Ishikawa (cell line): ENCODE data around the gene MEIS3.

Experiments used
- CEBPB ChIP-seq: IDR thresholded peaks from 2 replicates; pipeline ENCODE4 v1.6.1; 2012
- CREB1 ChIP-seq: IDR thresholded peaks from 2 replicates; pipeline ENCODE4 v1.6.1; 2012; ENCODE audit warnings: low read depth
- EGR1 ChIP-seq: IDR thresholded peaks from 2 replicates; pipeline ENCODE4 v1.6.1; 2012
- EP300 ChIP-seq: IDR thresholded peaks from 2 replicates; pipeline ENCODE4 v1.6.1; 2012; ENCODE audit warnings: borderline replicate concordance
- FOXM1 ChIP-seq: IDR thresholded peaks from 2 replicates; pipeline ENCODE4 v1.6.1; 2012; ENCODE audit warnings: low read depth, borderline replicate concordance
- MAX ChIP-seq: IDR thresholded peaks from 2 replicates; pipeline ENCODE4 v1.6.1; 2012
- NFIC ChIP-seq: IDR thresholded peaks from 2 replicates; pipeline ENCODE4 v1.6.1; 2012
- RAD21 ChIP-seq: IDR thresholded peaks from 2 replicates; pipeline ENCODE4 v1.6.1; 2012; ENCODE audit warnings: low read depth
- REST ChIP-seq: IDR thresholded peaks from 2 replicates; pipeline ENCODE4 v1.6.1; 2012; ENCODE audit warnings: low read depth, mild to moderate bottlenecking
- TAF1 ChIP-seq: IDR thresholded peaks from 2 replicates; pipeline ENCODE4 v1.6.1; 2012; ENCODE audit warnings: low read depth, mild to moderate bottlenecking
- TCF12 ChIP-seq: IDR thresholded peaks from 2 replicates; pipeline ENCODE4 v1.6.1; 2012; ENCODE audit warnings: low read depth
- TEAD4 ChIP-seq: IDR thresholded peaks from 2 replicates; pipeline ENCODE4 v1.6.1; 2012
- USF1 ChIP-seq: IDR thresholded peaks from 2 replicates; pipeline ENCODE4 v1.6.1; 2012
- YY1 ChIP-seq: IDR thresholded peaks from 2 replicates; pipeline ENCODE4 v1.6.1; 2012; ENCODE audit warnings: low read depth
- ZBTB7A ChIP-seq: IDR thresholded peaks from 2 replicates; pipeline ENCODE4 v1.6.1; 2012; ENCODE audit warnings: low read depth

The MEIS3 gene

GRCh38 chr19:47377801-47378200, 41.5 kb downstream of the MEIS3 start:
- TF ChIP-seq USF1 (no peak), TEAD4 (no peak), TAF1 (no peak), EP300 (no peak), EGR1 (no peak), YY1 (no peak), NFIC (no peak)

DNA sequence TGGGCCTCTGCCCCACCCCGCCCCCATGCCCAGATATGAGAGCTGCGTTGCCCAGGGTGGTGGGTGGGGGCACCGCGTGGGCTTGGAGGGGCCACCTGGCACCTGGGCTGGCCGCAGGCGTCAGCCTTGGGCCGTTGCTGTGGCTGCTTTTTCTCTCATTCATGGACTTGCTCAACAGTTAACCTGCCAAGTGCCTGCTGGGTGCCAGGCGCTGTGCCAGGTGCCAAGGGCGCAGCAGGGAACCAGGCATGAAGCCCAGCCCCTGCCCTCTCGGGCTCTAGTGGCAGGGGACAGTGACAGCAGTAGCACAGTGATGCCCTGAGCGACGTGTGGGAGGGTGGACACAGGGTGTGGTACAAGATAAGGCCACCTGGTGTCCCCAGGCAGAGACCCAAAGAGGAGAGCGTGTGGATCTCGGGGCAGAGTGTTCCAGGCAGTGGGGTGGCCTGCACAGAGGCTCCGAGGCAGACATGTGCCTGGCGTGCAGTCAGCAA, 42.1 kb downstream of the MEIS3 start:
- TF ChIP-seq REST: no peak
- TF ChIP-seq TCF12: peak; percentile 92
- peak; percentile 23; the same call in 1 of the 2 replicates for TF ChIP-seq RAD21
- TF ChIP-seq EGR1: peak; percentile 50
- TF ChIP-seq MAX: peak; percentile 83
- TF ChIP-seq YY1: peak; percentile 34; the same call in 1 of the 2 replicates
- no peak for TF ChIP-seq TAF1
- TF ChIP-seq CREB1: no peak
- peak; percentile 78 for TF ChIP-seq EP300
- peak; percentile 88 for TF ChIP-seq ZBTB7A
- peak; percentile 99 for TF ChIP-seq NFIC
- peak; percentile 70 for TF ChIP-seq TEAD4
- peak; percentile 50; the same call in 1 of the 2 replicates for TF ChIP-seq FOXM1
- no peak for TF ChIP-seq USF1
- peak; percentile 90 for TF ChIP-seq CEBPB

GRCh38 chr19:47376589-47377144, 42.7 kb downstream of the MEIS3 start:
- TF ChIP-seq TCF12 (no peak), YY1 (no peak), NFIC (peak; percentile 45), REST (no peak)

DNA sequence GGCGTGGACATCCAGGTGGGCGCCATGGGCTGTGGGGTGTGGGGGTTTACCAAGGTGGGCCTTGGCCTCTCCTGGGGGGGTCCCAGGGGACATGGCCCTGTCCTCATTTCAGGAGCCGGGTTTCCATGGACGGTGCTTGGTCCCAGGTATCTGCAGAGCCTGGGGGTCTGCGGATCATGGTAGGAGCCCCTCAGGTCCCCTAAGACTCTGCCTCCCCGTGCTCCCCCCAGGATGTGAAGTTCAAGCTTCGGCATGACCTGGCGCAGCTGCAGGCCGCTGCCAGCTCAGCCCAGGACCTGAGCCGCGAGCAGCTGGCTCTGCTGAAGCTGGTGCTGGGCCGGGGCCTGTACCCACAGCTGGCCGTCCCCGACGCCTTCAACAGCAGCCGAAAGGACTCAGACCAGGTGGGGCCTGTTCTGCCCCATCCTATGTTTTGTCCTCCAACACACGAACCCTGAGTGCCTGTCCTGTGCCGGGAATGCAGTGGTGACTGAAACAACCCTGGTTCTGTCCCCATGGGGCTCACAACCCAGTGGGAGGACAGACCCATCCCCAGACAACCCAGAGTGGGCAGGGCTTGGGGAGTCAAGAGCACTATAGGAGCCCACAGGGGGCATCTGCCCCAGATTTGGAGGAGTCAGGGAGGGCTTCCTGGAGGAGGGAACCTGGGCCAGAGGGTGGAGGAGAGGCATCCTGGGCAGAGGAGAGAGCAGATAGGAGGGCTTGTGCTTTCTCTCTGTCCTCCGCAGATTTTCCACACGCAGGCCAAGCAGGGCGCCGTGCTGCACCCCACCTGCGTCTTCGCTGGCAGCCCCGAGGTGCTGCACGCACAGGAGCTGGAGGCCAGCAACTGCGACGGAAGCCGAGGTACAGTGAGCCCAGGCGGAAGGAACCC, 43.4 kb downstream of the MEIS3 start:
- no peak for TF ChIP-seq USF1
- no peak for TF ChIP-seq TEAD4
- no peak for TF ChIP-seq TCF12
- no peak for TF ChIP-seq REST
- no peak for TF ChIP-seq EGR1
- no peak for TF ChIP-seq ZBTB7A
- no peak for TF ChIP-seq MAX
- TF ChIP-seq YY1: no peak
- TF ChIP-seq EP300: no peak
